GM21367 (cell line): ENCODE data around the gene NHEJ1.

Source experiments
- ATAC-seq: cut with Tn5 transposase; IDR thresholded peaks from one replicate; pipeline ENCODE4 v1.9.1; 2021; ENCODE audit not compliant: unreplicated experiment

The NHEJ1 gene

DNA sequence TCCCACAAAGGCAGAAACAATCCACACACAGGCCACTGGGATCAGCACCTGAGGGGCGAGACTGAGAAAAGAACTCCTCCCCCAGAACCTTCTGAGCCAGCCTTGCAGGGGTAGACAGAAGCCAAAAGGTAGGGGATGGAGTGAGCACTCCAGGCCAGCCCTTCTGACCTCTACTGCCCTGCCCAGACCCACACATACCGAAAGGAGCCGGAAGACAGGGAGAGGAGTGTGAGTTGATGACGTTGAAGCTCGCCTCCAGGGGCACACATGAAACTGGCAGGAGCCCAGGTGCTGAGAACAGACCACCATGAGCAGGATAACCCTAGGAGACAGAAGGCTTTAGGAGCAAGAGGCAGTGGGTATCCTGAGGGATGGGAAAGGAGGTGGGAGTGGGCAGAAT, 7.4 kb upstream of the NHEJ1 start:
- no peak for ATAC-seq

DNA sequence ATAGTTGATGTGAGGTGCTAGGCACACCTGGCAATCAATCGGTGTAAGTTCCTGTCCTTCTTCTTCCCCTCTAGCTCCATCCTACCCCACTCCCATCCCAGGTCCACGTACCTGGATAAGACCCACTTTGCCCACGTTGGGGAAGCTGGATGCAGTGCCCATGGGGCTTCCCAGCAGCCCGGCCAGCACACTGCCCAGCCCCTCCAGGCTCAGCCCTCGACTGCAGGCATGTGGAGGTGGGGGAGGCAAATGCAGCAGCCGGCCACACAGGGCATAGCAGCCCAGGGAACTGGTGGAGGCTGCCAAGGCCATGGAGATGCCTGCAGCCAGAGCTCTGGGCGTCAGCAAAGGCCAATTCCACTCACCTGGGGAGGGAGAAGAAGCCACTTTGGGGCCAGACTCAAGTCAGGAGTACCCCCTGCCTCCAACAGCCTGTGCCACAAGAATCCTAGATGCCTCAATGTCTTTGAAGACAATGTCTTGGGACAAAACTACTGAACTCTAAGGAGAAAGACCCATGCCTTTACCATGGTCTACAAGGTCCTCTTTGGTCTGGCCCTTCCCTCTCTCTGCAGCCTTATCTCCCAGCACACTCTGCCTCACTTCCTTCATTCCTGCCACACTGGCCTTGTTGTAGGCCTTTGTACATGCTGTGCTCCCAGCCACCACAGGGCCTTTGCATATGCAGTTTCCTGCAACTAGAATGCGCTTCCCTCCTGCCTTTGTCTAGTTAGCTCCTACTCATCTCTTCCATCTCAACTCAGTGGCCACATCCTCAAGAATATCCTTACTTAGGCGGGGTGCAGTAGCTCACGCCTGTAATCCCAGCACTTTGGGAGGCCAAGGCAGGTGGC, 4.7 kb upstream of the NHEJ1 start:
- ATAC-seq = no peak

DNA sequence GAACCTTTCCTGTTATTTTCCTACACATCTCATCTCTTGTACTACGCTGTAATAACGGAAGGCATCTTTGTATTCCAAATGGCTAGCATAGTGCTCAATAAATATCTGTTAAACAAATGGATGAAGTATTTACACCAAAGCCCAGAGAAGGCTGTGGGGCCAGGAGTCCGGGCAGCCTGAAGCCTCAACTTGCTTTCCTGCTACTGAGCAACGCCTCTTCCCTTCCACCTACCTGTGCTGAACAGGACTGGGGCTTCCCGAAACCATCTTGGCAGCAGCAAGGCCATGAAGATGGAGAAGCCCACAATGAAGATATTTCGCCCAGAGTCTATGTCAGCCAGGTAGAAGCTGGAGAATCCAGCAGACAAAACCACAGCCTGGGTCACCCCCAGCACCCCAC, 2.5 kb upstream of the NHEJ1 start:
- ATAC-seq = no peak

DNA sequence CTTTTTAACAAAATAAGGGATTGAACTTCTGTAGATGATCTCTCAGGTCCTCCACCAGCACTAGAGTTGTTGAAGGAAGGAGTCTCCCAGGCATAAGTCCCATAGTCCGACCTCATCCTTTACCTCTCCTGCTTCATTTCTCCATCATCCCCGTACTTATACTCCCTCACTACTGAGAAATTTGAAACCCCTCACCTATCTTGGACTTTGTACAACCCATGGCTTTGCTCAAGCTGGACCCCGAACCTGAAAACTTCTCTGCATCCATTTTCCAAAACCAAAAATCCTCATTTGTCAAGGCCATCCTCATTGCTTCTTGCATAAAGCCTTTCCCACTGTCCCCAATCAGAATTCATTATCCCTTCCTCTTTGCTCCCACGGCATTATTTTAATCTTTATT, 482 bp upstream of the NHEJ1 start:
- no peak for ATAC-seq

DNA sequence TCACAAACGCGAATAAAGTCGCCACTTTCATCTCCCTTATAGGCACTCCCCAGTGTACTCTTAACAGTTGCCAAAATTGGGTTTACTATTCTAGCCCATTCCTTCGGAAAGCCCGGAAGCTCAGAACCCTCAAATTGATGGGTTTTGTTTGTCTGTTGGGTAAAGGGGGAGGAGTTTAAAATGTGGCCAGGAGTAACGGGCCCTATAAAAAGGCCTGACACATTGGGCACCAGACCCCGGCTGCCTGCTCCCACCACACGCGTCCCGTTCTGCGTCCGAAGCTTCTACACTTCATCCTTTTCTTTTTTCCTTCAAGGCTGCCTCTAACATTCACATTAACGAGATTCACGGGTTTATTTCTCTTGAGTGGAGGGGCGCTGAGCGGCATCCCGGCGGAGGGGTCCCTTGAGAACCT, 837 bp downstream of the NHEJ1 start:
- peak; percentile 3 for ATAC-seq

DNA sequence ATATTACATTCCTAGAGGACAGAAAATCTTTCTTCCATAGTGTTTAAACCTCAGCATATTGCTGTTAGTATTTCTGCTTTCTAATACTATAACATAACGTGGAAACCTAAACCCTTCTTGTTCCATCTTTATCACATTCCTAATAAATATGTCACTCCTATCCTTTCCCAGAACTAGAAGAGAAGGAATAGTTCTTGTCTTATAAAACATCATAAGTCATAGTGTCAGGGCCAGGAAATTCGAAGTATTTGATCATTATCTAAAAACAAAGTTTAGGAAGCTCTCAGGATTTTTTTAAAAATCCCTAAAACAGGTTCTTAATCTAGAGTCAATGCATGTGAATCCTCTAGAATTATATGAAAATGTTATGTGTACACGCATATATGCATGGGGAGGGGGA, 2.0 kb downstream of the NHEJ1 start:
- ATAC-seq = no peak

DNA sequence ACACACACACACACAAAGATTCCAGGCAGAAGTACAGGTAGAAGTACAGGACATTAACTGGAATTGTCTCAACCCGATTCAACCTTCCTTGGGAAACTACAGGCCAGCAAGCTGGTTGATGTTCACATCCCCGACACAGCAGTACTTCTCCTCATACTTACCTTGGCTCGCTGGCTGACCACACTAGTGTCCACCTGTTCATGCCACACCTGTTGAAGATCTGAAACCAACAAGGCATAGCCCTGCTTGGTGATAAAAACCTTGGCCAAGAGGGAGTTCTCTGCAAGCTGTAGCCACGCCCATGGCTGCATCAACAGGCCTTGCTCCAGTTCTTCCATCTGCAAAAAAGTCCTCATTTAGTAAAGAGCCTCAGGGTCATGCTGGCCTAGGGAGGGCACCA, 2.6 kb downstream of the NHEJ1 start:
- no peak for ATAC-seq

DNA sequence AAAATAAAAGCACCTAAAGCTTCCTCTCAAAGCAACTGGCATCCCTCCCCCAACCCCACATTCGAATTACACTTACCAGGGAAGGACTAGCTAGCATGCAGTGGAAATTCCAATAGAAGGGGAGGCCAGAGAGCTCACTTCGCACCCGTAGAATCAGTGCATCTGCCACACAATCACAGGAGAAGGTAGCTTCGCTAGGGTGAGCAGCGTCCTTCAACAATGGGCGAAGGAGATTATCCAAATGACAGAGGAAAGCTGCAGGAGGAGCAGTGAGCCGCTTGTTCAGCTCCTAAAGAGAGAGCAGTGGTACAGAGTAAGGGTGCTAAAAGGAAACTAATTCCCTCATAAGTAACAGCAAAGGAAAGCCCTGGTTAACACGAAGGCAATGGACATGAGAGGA, 3.2 kb downstream of the NHEJ1 start:
- ATAC-seq = no peak

DNA sequence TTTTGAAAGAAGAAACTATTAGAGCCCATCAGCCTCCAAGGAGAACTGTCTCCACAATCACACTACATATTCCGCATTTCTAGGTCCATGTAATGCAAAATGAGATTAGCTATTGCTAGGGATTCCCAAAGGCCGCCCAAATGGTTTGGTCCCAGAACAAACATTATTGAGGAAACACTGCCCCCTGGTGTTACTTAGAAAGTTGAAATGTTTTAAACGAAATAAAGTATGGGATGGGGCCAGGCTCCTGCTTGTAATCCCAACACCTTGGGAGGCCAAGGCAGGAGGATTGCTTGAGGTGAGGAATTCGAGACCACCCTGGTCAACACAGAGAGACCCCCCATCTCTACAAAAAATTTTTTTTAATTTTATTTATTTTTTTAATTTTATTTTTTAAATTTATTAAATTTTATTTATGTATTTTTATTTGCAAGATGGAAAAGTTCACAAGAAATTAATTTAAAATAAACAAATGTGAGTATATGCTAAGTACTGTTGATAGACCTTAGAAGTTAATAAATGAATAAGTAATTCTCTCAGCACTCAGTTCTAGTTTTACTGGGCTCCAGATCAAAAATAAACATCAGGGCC, 5.5 kb downstream of the NHEJ1 start:
- no peak for ATAC-seq

DNA sequence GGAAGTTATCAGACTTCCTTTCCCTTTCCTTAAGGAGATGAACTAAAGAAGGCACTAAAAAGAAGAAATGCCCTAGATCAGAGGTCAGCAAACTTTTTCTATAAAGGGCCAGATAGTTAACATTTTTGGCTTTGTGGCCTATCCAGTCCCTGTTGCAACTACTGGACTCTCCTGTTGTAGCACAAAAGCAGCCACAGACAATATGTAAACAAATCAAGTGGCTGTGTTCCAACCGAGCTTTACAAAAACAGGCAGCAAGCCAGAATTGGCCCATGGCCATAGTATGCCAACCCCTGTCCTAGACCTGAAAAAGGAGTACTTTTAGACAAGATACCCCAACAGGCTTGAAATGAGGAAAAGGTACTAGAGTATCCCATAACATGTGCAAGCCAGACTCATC, 10.9 kb downstream of the NHEJ1 start:
- no peak for ATAC-seq

DNA sequence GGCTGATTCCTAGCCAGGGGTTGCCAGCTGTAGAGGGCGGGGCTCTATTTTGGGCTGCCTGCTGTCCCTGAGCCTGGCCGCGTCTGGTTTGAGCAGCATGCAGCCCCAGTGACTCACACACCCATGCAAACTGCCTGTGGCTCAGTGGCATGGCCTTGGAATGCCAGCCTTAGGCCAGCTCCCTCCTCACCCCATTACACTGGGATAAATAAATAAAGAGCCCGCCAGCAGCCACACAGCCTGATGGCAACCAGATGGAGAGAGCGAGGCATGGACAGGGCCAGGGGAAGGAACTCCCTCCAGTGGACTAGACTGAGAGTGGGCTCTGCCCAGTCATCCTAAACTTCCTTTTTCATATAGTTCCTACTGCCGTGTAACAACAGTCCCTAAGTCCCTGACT, 18.3 kb downstream of the NHEJ1 start:
- no peak for ATAC-seq

DNA sequence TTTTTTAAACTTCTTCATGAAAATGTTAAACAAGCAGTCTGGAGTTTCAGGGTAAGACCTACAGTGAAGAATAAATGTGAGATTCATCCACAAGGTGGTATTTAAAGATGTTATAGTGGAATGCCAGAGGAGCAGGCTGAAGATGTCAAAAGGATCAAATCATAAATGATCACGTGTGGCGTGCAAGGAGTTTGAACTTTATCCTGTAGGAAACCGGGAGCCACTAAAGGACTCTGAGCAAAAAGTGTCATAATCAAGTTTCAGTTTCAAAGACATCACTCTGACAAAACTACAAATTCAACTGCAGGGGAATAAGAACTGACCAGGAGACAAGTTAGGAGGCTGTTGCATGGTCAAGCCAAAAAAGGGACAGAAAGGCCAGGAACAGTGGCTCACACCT, 19.9 kb downstream of the NHEJ1 start:
- no peak for ATAC-seq

DNA sequence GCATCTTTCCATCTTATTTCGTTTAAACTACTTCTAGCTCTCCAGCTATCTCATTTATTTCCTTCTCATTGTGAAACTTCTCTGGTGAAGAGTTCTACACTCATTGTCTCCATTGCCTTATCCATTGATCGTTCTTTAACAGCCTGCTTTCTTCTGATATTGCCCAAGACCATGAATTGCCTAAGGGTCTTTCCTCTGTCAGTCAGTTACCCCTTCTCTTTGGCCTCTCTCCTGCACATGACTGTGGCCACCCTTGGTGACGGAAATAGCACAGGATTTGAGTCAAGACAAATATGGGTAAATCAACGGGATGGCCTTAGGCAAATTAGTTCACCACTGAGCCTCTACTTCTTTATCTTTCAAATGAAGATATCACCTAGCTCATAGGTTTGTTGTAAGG, 26.6 kb downstream of the NHEJ1 start:
- no peak for ATAC-seq

DNA sequence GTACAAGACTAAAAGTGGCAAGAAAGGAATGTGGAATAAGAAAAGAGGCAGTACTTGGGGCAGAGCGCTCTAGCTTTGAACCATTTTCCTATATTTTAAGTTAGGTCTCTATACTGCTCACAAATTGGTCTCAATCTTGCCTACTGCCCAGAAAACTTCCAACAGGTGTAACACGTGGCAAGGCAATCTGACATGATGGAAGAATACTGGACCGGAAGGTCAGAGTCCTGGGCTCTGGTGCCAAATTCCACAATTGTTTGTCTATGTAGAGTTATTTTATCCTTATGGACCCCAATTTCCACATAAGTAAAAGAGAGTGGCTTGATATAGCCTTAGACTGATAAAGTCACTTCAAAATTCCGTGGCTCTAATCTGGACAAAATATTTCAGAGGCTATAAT, 28.9 kb downstream of the NHEJ1 start:
- no peak for ATAC-seq

DNA sequence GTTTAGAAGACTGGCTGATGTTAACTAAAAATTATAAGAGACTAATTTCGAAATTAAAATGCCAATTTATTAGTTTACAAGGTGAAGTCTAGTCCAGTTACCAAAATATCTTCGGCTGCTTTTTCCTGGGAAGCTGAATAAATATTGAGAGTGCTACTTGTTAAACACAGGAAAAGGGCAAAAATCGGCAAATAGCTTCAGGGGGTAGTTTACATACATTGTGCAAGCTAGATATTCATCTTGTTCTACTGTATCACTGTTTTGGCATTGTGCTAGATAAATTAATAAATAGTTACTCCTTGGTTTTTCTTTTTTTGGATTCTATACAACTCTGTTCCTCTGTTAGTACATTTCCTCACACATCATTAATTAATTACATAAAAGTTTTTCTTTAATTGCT, 29.3 kb downstream of the NHEJ1 start:
- no peak for ATAC-seq

DNA sequence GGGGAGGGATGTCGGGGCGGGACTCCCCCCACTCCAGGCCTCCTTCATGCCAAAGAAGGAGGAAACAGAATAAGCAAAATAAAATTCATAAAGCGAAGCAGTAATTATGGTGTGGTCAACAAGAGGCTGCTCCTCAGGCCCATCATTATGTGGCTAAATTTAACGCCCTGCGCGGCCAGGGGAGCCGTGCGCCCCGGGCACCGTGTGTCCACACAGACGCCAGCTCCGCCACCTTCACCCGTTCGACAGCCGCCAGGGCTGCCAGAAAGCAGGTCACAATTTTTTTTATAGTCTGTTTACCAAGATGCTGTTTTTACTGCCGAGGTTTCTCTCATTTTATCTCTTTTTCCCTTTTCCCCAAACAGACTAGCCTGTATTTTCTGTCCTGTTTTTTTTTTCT, 31.0 kb downstream of the NHEJ1 start:
- no peak for ATAC-seq

DNA sequence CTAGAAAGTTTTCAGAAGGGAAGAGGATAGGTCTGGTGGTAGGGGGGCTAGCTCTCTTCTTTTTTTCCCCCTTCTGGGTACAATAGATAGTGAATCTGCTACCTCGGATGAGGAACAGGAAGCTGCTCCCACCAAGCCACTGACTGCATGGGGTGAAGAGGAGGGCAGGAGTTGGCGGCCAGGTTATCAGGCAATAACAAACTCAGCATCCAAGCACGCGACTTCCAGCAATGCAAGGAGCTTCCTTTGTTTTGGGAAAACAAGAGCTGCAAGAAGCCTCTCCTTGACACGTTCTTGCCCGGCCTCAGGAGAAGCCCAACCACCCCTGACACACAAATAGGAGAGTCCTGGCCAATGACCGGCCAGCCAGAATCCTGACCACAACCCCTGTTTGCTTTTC, 32.2 kb downstream of the NHEJ1 start:
- ATAC-seq = no peak

DNA sequence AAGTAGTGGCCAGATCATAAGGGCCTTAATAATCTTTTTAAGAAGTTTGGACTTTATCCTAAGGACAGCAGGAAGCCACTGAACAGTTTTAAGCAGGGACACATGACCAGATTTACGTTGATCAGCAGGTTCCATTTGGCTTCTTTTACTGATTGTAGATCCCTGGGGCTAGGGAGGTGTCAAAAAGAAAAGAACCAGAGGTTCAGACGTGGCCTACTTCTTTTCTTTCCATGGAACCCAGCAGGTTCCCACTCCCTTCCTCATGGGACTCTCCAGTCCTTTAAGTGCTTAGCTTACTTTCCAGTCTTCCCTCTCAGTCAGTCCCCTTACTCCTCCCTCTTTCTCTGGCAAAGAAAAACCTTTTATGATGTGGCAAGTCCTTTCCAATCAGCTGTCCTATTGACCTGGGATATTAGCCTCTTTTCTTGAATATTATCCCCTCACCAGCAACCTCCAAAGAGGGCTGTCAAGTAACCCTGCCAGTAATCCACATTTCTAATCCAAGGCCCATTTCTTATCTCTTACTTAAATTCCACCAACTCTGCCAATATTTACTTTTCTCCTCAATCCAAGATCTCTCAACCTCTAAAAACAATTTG, 33.5 kb downstream of the NHEJ1 start:
- ATAC-seq = no peak

DNA sequence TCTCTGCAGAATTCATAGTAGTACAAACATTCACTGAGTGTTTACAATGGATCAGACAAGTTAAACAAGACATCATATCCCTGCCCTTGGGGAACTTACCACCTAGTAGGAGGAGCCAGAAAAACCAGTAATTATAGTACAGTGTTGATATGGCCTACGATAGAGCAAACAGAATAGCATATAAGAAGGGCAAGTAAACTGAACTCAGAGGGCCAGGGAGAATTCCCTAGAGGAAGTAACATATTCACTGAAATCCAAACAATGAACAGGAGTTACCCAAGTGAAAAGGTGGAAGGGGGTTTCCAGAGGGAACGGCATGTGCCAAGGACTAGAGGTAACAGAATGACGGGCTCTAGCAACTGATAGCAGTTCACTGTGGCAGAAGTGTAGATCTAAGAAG, 34.1 kb downstream of the NHEJ1 start:
- ATAC-seq = no peak

DNA sequence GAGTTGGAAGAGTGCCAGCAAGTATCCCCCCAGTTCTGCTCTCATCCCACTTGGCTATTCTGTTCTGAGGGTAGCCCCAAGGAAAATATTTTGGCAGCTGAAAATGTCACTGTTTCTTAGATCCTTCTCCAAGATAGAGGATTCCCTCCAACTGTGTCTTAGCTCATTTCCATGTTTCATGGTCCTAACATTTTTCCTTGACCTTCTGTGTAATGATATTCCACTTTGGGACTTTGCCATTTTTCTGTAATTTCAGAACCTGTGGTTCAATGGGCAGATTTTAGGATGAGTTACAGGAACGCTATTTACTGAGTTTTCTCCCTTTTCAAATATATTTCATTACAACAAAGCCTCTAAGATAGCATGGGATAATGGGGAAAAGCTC, 34.7 kb downstream of the NHEJ1 start:
- ATAC-seq = no peak

DNA sequence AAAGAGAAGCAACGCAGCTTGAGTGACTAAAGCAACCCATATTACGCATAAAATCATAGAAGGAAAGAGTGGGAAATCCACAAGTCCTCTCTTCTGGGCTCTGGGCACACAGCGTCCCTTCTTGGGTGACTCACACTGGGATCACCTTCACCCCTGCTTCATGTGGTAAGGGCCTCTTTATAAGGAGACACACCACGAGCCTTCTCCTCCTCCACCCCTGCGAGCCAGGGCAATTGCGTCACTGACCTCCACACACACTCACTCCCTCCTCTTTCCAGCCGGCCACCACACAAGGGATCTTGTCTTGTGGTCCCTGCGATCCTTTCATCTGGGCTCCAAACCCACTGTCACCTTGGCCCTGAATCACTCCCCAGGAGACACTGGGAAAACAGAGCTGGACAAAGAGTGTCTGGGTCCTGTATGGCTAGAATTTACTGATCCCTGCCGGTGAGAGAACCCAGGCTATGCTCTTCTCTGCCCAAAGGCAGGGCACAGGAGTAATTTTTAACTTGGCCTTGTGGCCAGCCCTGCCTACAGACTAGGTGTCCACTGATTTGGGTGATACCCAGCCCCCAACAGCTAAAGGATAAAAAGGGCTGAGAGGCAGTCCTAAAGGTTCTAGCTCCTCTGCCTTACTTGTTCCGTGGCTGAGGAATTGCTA, 35.3 kb downstream of the NHEJ1 start:
- ATAC-seq = no peak
